ACHN (cell line): Measurements from ENCODE around the gene SMPD4.
"Not testable (repeated sequence)": the region's sequence is repeated elsewhere in the genome, so short reads cannot be mapped to it uniquely, and the experiment has no call there.

ENCODE experiments used
- DNase-seq: peaks from one replicate; pipeline ENCODE4 v3.0.0-alpha.2; 2015
- in situ Hi-C: cut with HindIII; loops from 2 replicates; pipeline ENCODE4 v1.10.0; 2017; ENCODE audit warnings: low sequenced_read_pairs, low pct_ligation_motif_present, low pct_unique_long_range_greater_than_20kb

The SMPD4 gene

GRCh38 chr2:130148515-130148914 lies 32.9 kb downstream of the SMPD4 start:
- in situ Hi-C loops: not testable (repeated sequence)

GRCh38 chr2:130145006-130145414 lies 36.4 kb downstream of the SMPD4 start, which contains the start of gene CCDC74B:
Gene CCDC74B (minus strand): TSS chr2:130145112. CDS start chr2:130144996, 116 bp downstream.
- DNase-seq: peak; percentile 51

More at GRCh38 chr2:130148515-130148914, 32.9 kb downstream of the SMPD4 start:
- not testable (repeated sequence) for DNase-seq

GRCh38 chr2:130143266-130144039 lies 37.9 kb downstream of the SMPD4 start:
- in situ Hi-C loops, DNase-seq: not testable (repeated sequence)

More at GRCh38 chr2:130145006-130145414, 36.4 kb downstream of the SMPD4 start, which contains the start of gene CCDC74B:
- in situ Hi-C loops: not testable (repeated sequence)

- DNase-seq, in situ Hi-C loops: not testable (repeated sequence)
These were observed 38.8 kb downstream of the SMPD4 start for GRCh38 chr2:130142396-130143265.

GRCh38 chr2:130141645-130142370 lies 39.6 kb downstream of the SMPD4 start:
- in situ Hi-C loops, DNase-seq: not testable (repeated sequence)

GRCh38 chr2:130141002-130141401 lies 40.4 kb downstream of the SMPD4 start:
- in situ Hi-C loops: not testable (repeated sequence)

GRCh38 chr2:130140516-130140915 lies 40.9 kb downstream of the SMPD4 start:
- in situ Hi-C loops, DNase-seq: not testable (repeated sequence)

More at GRCh38 chr2:130141002-130141401, 40.4 kb downstream of the SMPD4 start:
- DNase-seq: not testable (repeated sequence)

- DNase-seq, in situ Hi-C loops: not testable (repeated sequence)
These were observed 41.8 kb downstream of the SMPD4 start for GRCh38 chr2:130139331-130140280.

- in situ Hi-C loops, DNase-seq: not testable (repeated sequence)
These were observed 42.6 kb downstream of the SMPD4 start for GRCh38 chr2:130138841-130139251.

GRCh38 chr2:130138326-130138725 lies 43.1 kb downstream of the SMPD4 start:
- in situ Hi-C loops, DNase-seq: not testable (repeated sequence)

- in situ Hi-C loops, DNase-seq: not testable (repeated sequence)
These were observed 44.3 kb downstream of the SMPD4 start for GRCh38 chr2:130137118-130137517.

GRCh38 chr2:130136546-130136945 lies 44.9 kb downstream of the SMPD4 start:
- DNase-seq, in situ Hi-C loops: not testable (repeated sequence)

GRCh38 chr2:130135692-130136541 lies 45.5 kb downstream of the SMPD4 start:
- no peak for DNase-seq
- in situ Hi-C loops: no loop called here

- in situ Hi-C loops, DNase-seq: not testable (repeated sequence)
These were observed 52.1 kb downstream of the SMPD4 start, which contains the start of gene POTEF for GRCh38 chr2:130129120-130129829. Gene POTEF (minus strand): TSS chr2:130129222. CDS start chr2:130120515, 8,707 bp downstream.

GRCh38 chr2:130128464-130128863 lies 52.9 kb downstream of the SMPD4 start:
- in situ Hi-C loops, DNase-seq: not testable (repeated sequence)

GRCh38 chr2:130127726-130128125 lies 53.7 kb downstream of the SMPD4 start:
- DNase-seq, in situ Hi-C loops: not testable (repeated sequence)
